ENCODE measurements around the gene SPNS2.

DNA sequence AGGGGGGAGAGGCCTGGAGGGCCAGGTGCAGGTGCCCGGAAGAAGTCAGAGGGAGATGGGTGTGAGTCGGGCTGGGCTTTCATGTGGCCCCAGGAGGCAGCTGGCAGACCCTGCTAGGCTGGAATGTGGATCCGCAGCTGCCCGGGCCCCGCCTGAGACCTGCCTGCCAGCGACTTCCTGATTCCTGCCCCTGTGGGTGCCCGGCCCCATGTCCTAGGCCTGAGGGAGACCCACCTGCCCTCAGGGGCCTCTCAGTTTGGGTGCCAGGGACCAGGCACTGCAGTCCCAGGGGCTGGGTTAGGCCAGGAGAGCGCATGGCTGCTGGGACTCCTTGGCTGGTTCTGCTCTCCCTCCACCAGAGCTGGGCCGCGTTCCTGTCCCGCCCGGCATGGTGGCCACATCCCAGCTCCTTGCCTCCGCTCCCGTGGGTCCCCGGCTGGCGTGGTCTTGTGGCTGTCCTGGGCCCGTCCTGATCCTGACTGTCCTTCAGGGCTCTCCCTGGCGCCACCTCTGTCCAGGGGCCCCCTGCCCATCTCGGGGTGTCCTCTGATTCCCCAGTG, 22.1 kb upstream of the SPNS2 start:
- no peak for TF ChIP-seq EZH2 (IDR thresholded peaks at IDR 0.05; ENCODE audit: low read depth, unreplicated experiment)
- TF ChIP-seq, protein P1, sequence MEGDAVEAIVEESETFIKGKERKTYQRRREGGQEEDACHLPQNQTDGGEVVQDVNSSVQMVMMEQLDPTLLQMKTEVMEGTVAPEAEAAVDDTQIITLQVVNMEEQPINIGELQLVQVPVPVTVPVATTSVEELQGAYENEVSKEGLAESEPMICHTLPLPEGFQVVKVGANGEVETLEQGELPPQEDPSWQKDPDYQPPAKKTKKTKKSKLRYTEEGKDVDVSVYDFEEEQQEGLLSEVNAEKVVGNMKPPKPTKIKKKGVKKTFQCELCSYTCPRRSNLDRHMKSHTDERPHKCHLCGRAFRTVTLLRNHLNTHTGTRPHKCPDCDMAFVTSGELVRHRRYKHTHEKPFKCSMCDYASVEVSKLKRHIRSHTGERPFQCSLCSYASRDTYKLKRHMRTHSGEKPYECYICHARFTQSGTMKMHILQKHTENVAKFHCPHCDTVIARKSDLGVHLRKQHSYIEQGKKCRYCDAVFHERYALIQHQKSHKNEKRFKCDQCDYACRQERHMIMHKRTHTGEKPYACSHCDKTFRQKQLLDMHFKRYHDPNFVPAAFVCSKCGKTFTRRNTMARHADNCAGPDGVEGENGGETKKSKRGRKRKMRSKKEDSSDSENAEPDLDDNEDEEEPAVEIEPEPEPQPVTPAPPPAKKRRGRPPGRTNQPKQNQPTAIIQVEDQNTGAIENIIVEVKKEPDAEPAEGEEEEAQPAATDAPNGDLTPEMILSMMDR (conservative IDR thresholded peaks at IDR 0.05; ENCODE audit: low read depth in 2 of 2), result no peak
- no peak for TF ChIP-seq REST (IDR thresholded peaks at IDR 0.05; ENCODE audit: unreplicated experiment)
- TF ChIP-seq EZH2phosphoT487 (IDR thresholded peaks at IDR 0.05; ENCODE audit: unreplicated experiment), result no peak

Measured in GM23338 (cell line).